Chondrocyte (in vitro differentiated cells): ENCODE measurements around the gene PEX11A. TPM values are rescaled to one million over a fixed set of nuclear protein-coding genes. Genes with fewer than 3 reads are reported as not detected.

Experiments used
- DNase-seq: peaks from one replicate; pipeline ENCODE4 v3.0.0; 2021; ENCODE audit warnings: mixed read lengths, low spot score
- H3K27ac Mint-ChIP-seq: one replicate; pipeline ENCODE4 v1.8.0; 2021; ENCODE audit warnings: mild to moderate bottlenecking, moderate library complexity, mixed read lengths; ENCODE audit not compliant: unreplicated experiment
- H3K27me3 Mint-ChIP-seq: 2 replicates; pipeline ENCODE4 v1.8.0; 2021; ENCODE audit warnings: low read depth, mixed read lengths
- H3K36me3 Mint-ChIP-seq: 2 replicates; pipeline ENCODE4 v1.8.0; 2021; ENCODE audit warnings: low read depth, mixed read lengths
- H3K4me1 Mint-ChIP-seq: 2 replicates; pipeline ENCODE4 v1.8.0; 2021; ENCODE audit warnings: low read depth, mild to moderate bottlenecking, mixed read lengths
- H3K4me3 Mint-ChIP-seq: one replicate; pipeline ENCODE4 v1.8.0; 2021; ENCODE audit warnings: mild to moderate bottlenecking, moderate library complexity, mixed read lengths; ENCODE audit not compliant: unreplicated experiment
- H3K9me3 Mint-ChIP-seq: 2 replicates; pipeline ENCODE4 v1.8.0; 2021; ENCODE audit warnings: low read depth, mixed read lengths
- total RNA-seq: library from RNA; stranded (reverse); gene quantifications from 3 replicates; pipeline ENCODE4 v1.2.1, GENCODE V29; 2021
- TF ChIP-seq, protein P1 (sequence below): fragments of 200-600 bp; sonication (generic); IDR thresholded peaks from 2 replicates; pipeline ENCODE4 v1.5.0; 2021; ENCODE audit warnings: antibody characterized with exemption, mild to moderate bottlenecking, moderate library complexity

Gene PEX11A
- total RNA-seq, 1 donor from 2014 or later, result 3.0 TPM

DNA sequence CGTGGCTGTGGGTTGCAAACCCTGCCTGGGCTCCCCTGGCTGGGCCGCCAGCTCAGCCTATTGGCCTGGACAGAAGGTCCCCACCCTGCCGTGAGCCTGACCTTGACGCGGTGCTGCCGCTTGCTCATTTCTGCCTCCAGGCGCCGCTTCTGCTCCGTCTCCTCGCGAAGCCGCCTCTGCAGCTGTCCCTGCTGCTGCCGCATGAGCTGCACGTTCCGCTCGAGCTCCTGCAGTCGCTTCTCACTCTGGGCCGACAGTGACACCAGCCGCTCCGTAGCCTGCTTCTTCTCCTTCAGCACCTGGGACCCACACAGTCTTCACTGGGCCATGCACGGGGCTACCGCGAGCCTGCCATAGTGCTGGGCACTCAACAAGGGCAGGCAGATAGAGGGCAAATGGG lies 57.0 kb downstream of the PEX11A start:
- Mint-ChIP-seq H3K27ac (no peak overlapping the region), H3K9me3 (peaks cover 2% of the 10 kb centered on the region), H3K4me1 (no peaks in the 10 kb centered on the region), H3K4me3 (no peak overlapping the region), H3K36me3 (peaks cover 36% of the 10 kb centered on the region), H3K27me3 (no peaks in the 10 kb centered on the region)
- peak; percentile 81 for DNase-seq
- TF ChIP-seq, protein P1, sequence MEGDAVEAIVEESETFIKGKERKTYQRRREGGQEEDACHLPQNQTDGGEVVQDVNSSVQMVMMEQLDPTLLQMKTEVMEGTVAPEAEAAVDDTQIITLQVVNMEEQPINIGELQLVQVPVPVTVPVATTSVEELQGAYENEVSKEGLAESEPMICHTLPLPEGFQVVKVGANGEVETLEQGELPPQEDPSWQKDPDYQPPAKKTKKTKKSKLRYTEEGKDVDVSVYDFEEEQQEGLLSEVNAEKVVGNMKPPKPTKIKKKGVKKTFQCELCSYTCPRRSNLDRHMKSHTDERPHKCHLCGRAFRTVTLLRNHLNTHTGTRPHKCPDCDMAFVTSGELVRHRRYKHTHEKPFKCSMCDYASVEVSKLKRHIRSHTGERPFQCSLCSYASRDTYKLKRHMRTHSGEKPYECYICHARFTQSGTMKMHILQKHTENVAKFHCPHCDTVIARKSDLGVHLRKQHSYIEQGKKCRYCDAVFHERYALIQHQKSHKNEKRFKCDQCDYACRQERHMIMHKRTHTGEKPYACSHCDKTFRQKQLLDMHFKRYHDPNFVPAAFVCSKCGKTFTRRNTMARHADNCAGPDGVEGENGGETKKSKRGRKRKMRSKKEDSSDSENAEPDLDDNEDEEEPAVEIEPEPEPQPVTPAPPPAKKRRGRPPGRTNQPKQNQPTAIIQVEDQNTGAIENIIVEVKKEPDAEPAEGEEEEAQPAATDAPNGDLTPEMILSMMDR, result no peak

DNA sequence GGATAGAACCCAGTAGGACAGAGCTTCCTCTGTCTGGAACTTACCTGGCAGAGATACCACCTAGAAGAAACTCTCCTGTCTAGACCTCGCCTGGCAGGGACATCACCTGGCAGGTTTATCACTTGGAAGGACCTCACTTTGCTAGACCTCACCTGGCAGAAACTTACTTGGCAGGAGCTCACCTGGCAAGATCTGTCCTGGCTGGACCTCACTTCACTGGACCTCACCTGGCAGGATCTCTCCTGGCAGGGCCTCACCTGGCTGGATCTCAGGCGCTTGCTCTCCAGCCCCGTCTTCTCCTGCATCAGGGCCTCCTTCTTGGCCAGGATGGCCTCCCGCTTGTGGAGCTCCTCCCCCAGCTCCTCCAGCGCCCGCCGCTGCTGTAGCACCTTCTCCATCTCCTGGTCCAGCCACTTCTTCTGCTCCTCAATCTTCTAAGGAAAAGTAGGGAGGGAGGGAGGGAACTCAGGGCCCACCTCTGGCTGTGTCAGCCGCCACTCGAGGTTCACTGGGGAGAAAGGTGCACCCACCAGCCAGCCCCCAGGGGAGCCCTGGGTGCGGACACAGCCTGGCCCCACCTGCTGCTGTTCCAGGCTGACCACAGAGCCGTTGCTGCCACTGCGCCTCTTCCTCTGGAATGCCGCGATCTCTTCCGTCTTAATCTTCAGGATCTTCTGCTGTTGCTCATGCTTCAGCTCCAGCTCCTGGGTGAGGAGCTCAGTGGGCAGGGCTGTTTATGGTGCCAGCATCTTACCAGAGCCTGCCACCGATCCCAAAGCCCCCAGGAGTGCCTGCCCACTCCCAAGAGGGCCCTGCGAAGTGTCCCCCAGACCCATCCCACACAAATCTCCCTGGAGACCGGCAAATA lies 57.8 kb downstream of the PEX11A start:
- Mint-ChIP-seq H3K9me3 (peaks cover 2% of the 10 kb centered on the region), H3K27ac (no peak overlapping the region)

DNA sequence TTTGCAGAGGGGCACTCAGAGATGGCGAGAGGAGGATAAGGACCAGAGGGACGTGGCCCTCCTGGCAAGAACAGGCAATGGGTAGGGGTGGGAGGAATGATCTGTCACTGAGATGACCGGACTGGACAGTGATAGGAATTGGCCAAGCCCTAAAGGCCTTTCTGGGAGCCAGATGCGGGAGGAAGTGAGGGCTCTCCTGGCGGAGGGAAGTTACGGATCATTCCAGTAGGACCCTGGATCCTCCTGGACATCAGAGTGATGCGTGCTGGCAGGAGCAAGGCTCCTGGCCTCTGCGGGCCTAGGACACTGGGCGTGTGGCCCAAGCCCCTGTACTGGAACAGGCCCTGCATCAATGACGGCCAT lies 58.7 kb downstream of the PEX11A start:
- no peaks in the 10 kb centered on the region for H3K27me3 Mint-ChIP-seq
- TF ChIP-seq, protein P1, result no peak
- peak; percentile 52 for DNase-seq
- no peak overlapping the region for H3K27ac Mint-ChIP-seq
- H3K36me3 Mint-ChIP-seq, result peaks cover 39% of the 10 kb centered on the region
- H3K4me3 Mint-ChIP-seq, result no peak overlapping the region
- H3K4me1 Mint-ChIP-seq, result no peaks in the 10 kb centered on the region
- H3K9me3 Mint-ChIP-seq, result peaks cover 2% of the 10 kb centered on the region

More for the DNA sequence above, 57.8 kb downstream of the PEX11A start:
- H3K36me3 Mint-ChIP-seq, result peaks cover 38% of the 10 kb centered on the region
- no peaks in the 10 kb centered on the region for H3K27me3 Mint-ChIP-seq
- peak; percentile 58 for DNase-seq
- TF ChIP-seq, protein P1, result no peak
- H3K4me3 Mint-ChIP-seq, result no peak overlapping the region
- no peaks in the 10 kb centered on the region for H3K4me1 Mint-ChIP-seq

Other genes starting within 250 kb of the PEX11A start
- not detected in 3 replicates for gene RHCG, start 194.2 kb downstream of the PEX11A start, total RNA-seq
- 2.2 to 3.5 TPM (median 2.4 TPM) in 3 replicates for gene TICRR, start 115.3 kb downstream of the PEX11A start, total RNA-seq
- gene KIF7, start 35.3 kb downstream of the PEX11A start, total RNA-seq, result 13.9 to 15.9 TPM (median 14.9 TPM) in 3 replicates
- gene PLIN1, start 11.4 kb downstream of the PEX11A start, total RNA-seq, result 0.17 to 0.44 TPM in 2 of 3 replicates, not detected in the other
- gene WDR93, start 57 bp upstream of the PEX11A start, total RNA-seq, result not detected in 3 replicates
- gene MESP1, start 60.5 kb upstream of the PEX11A start, total RNA-seq, result 0.97 to 2.7 TPM (median 2.1 TPM) in 3 replicates
- 0.25 to 0.51 TPM (median 0.36 TPM) in 3 replicates for gene MESP2, start 85.6 kb upstream of the PEX11A start, total RNA-seq
- gene ANPEP, start 124.1 kb upstream of the PEX11A start, total RNA-seq, result 46.5 to 64.9 TPM (median 48.1 TPM) in 3 replicates
- gene AP3S2, start 203.2 kb upstream of the PEX11A start, total RNA-seq, result 19.6 to 26.2 TPM (median 24.4 TPM) in 3 replicates
- 17.0 to 24.2 TPM (median 18.2 TPM) in 3 replicates for gene ARPIN, start 222.2 kb upstream of the PEX11A start, total RNA-seq